ENCODE measurements around the gene STAMBPL1.

The STAMBPL1 gene

GRCh38 chr10:88848499-88848898 is 31.5 kb upstream of the STAMBPL1 start:
- H3K9me3 Mint-ChIP-seq = no peaks in the 10 kb centered on the region
- peaks cover 19% of the 10 kb centered on the region for H3K4me1 Mint-ChIP-seq
- peak; percentile 84 for ATAC-seq
- no peaks in the 10 kb centered on the region for H3K36me3 Mint-ChIP-seq
- no peak for DNase-seq (ENCODE audit: low spot score in 2 of 2)
- peak overlapping the region; percentile 40 for H3K4me3 Mint-ChIP-seq
- peak overlapping the region; percentile 90 for H3K27ac Mint-ChIP-seq

GRCh38 chr10:88849234-88849633 is 30.8 kb upstream of the STAMBPL1 start:
- H3K9me3 Mint-ChIP-seq = no peaks in the 10 kb centered on the region
- ATAC-seq = peak; percentile 95
- peaks cover 19% of the 10 kb centered on the region for H3K4me1 Mint-ChIP-seq
- peak overlapping the region; percentile 90 for H3K27ac Mint-ChIP-seq
- no peaks in the 10 kb centered on the region for H3K36me3 Mint-ChIP-seq
- peak overlapping the region; percentile 40 for H3K4me3 Mint-ChIP-seq
- no peak for DNase-seq (ENCODE audit: low spot score in 2 of 2)

GRCh38 chr10:88850712-88851111 is 29.3 kb upstream of the STAMBPL1 start:
- H3K4me1 Mint-ChIP-seq = peaks cover 19% of the 10 kb centered on the region
- no peak for DNase-seq (ENCODE audit: low spot score in 2 of 2)
- no peak overlapping the region for H3K4me3 Mint-ChIP-seq
- H3K36me3 Mint-ChIP-seq = no peaks in the 10 kb centered on the region
- no peaks in the 10 kb centered on the region for H3K9me3 Mint-ChIP-seq
- no peak overlapping the region for H3K27ac Mint-ChIP-seq
- no peak for ATAC-seq

- no peak within 1 kb of the TSS for H3K27ac Mint-ChIP-seq
- DNase-seq (ENCODE audit: low spot score in 2 of 2) (no peak), ATAC-seq (no peak)
- no peaks in the 10 kb centered on the region for H3K36me3 Mint-ChIP-seq
- H3K4me3 Mint-ChIP-seq = no peak within 1 kb of the TSS
- H3K4me1 Mint-ChIP-seq = peaks cover 19% of the 10 kb centered on the region
- no peaks in the 10 kb centered on the region for H3K9me3 Mint-ChIP-seq
Observed at GRCh38 chr10:88851706-88852105, 28.3 kb upstream of the STAMBPL1 start, which contains the start of gene ANKRD22. Gene ANKRD22, minus strand, starts transcription at chr10:88851844. Its CDS starts 237 bp downstream, at chr10:88851607.

- no peaks in the 10 kb centered on the region for H3K36me3 Mint-ChIP-seq
- H3K4me1 Mint-ChIP-seq = peaks cover 19% of the 10 kb centered on the region
- no peaks in the 10 kb centered on the region for H3K9me3 Mint-ChIP-seq
- H3K27ac Mint-ChIP-seq = no peak overlapping the region
- no peak for ATAC-seq
- no peak for DNase-seq (ENCODE audit: low spot score in 2 of 2)
- no peak overlapping the region for H3K4me3 Mint-ChIP-seq
Observed at GRCh38 chr10:88852327-88852726, 27.7 kb upstream of the STAMBPL1 start.

- Mint-ChIP-seq H3K27ac (no peak overlapping the region), H3K9me3 (no peaks in the 10 kb centered on the region), H3K36me3 (no peaks in the 10 kb centered on the region), H3K4me1 (peaks cover 16% of the 10 kb centered on the region), H3K4me3 (no peak overlapping the region)
- no peak for ATAC-seq
- DNase-seq (ENCODE audit: low spot score in 2 of 2) = no peak
Observed at GRCh38 chr10:88853155-88853881, 26.7 kb upstream of the STAMBPL1 start.

- ATAC-seq = no peak
- Mint-ChIP-seq H3K27ac (no peak overlapping the region), H3K4me1 (peaks cover 12% of the 10 kb centered on the region), H3K9me3 (no peaks in the 10 kb centered on the region), H3K36me3 (no peaks in the 10 kb centered on the region), H3K4me3 (no peak overlapping the region)
- no peak for DNase-seq (ENCODE audit: low spot score in 2 of 2)
Observed at GRCh38 chr10:88854684-88855083, 25.4 kb upstream of the STAMBPL1 start.

GRCh38 chr10:88857831-88858230 is 22.2 kb upstream of the STAMBPL1 start:
- H3K9me3 Mint-ChIP-seq = no peaks in the 10 kb centered on the region
- ATAC-seq = no peak
- H3K4me1 Mint-ChIP-seq = peaks cover 13% of the 10 kb centered on the region
- H3K27ac Mint-ChIP-seq = no peak overlapping the region
- no peak overlapping the region for H3K4me3 Mint-ChIP-seq
- H3K36me3 Mint-ChIP-seq = no peaks in the 10 kb centered on the region
- no peak for DNase-seq (ENCODE audit: low spot score in 2 of 2)

GRCh38 chr10:88858491-88858890 is 21.6 kb upstream of the STAMBPL1 start:
- no peak for DNase-seq (ENCODE audit: low spot score in 2 of 2)
- Mint-ChIP-seq H3K9me3 (no peaks in the 10 kb centered on the region), H3K36me3 (no peaks in the 10 kb centered on the region), H3K4me3 (no peak overlapping the region), H3K4me1 (peaks cover 13% of the 10 kb centered on the region), H3K27ac (no peak overlapping the region)
- peak; percentile 98 for ATAC-seq

GRCh38 chr10:88861036-88861435 is 19.0 kb upstream of the STAMBPL1 start:
- Mint-ChIP-seq H3K36me3 (no peaks in the 10 kb centered on the region), H3K9me3 (no peaks in the 10 kb centered on the region), H3K4me3 (no peak overlapping the region), H3K27ac (no peak overlapping the region), H3K4me1 (peaks cover 13% of the 10 kb centered on the region)
- no peak for ATAC-seq
- no peak for DNase-seq (ENCODE audit: low spot score in 2 of 2)

- Mint-ChIP-seq H3K36me3 (no peaks in the 10 kb centered on the region), H3K9me3 (no peaks in the 10 kb centered on the region), H3K27ac (no peak overlapping the region), H3K4me1 (no peaks in the 10 kb centered on the region), H3K4me3 (no peak overlapping the region)
- DNase-seq (ENCODE audit: low spot score in 2 of 2) (no peak), ATAC-seq (no peak)
Observed at GRCh38 chr10:88865281-88865876, 14.7 kb upstream of the STAMBPL1 start.

GRCh38 chr10:88866454-88866853 is 13.6 kb upstream of the STAMBPL1 start:
- Mint-ChIP-seq H3K27ac (no peak overlapping the region), H3K9me3 (no peaks in the 10 kb centered on the region), H3K4me1 (no peaks in the 10 kb centered on the region), H3K4me3 (no peak overlapping the region), H3K36me3 (no peaks in the 10 kb centered on the region)
- no peak for DNase-seq (ENCODE audit: low spot score in 2 of 2)
- no peak for ATAC-seq

- H3K9me3 Mint-ChIP-seq = no peaks in the 10 kb centered on the region
- no peak overlapping the region for H3K4me3 Mint-ChIP-seq
- ATAC-seq (no peak), DNase-seq (ENCODE audit: low spot score in 2 of 2) (no peak)
- no peaks in the 10 kb centered on the region for H3K36me3 Mint-ChIP-seq
- H3K4me1 Mint-ChIP-seq = no peaks in the 10 kb centered on the region
- no peak overlapping the region for H3K27ac Mint-ChIP-seq
Observed at GRCh38 chr10:88870089-88870488, 10.0 kb upstream of the STAMBPL1 start.

GRCh38 chr10:88873757-88874156 is 6.3 kb upstream of the STAMBPL1 start:
- ATAC-seq (no peak), DNase-seq (ENCODE audit: low spot score in 2 of 2) (no peak)
- H3K4me1 Mint-ChIP-seq = peaks cover 12% of the 10 kb centered on the region
- H3K36me3 Mint-ChIP-seq = no peaks in the 10 kb centered on the region
- no peak overlapping the region for H3K4me3 Mint-ChIP-seq
- H3K9me3 Mint-ChIP-seq = no peaks in the 10 kb centered on the region
- no peak overlapping the region for H3K27ac Mint-ChIP-seq

GRCh38 chr10:88874281-88874680 is 5.8 kb upstream of the STAMBPL1 start:
- Mint-ChIP-seq H3K9me3 (no peaks in the 10 kb centered on the region), H3K4me1 (peaks cover 13% of the 10 kb centered on the region), H3K36me3 (no peaks in the 10 kb centered on the region), H3K4me3 (no peak overlapping the region), H3K27ac (no peak overlapping the region)
- DNase-seq (ENCODE audit: low spot score in 2 of 2) (no peak), ATAC-seq (no peak)

- DNase-seq (ENCODE audit: low spot score in 2 of 2) (no peak), ATAC-seq (no peak)
- Mint-ChIP-seq H3K9me3 (no peaks in the 10 kb centered on the region), H3K36me3 (peaks cover 7% of the 10 kb centered on the region), H3K27ac (no peak overlapping the region), H3K4me3 (no peak overlapping the region), H3K4me1 (peaks cover 21% of the 10 kb centered on the region)
Observed at GRCh38 chr10:88875081-88875480, 5.0 kb upstream of the STAMBPL1 start.
